Endothelial cell of hepatic sinusoid (primary cell): ENCODE data around the gene LMF1.
"Not testable (repeated sequence)": the region's sequence is repeated elsewhere in the genome, so short reads cannot be mapped to it uniquely, and the experiment has no call there.

Source experiments
- in situ Hi-C: cut with HindIII; loops from 2 replicates; pipeline ENCODE4 v1.10.0; 2017; ENCODE audit warnings: low sequenced_read_pairs

Gene LMF1

GRCh38 chr16:888901-889570, 81.7 kb downstream of the LMF1 start:
- in situ Hi-C loops: no loop called here

GRCh38 chr16:888456-888855, 82.3 kb downstream of the LMF1 start:
- in situ Hi-C loops: not testable (repeated sequence)

DNA sequence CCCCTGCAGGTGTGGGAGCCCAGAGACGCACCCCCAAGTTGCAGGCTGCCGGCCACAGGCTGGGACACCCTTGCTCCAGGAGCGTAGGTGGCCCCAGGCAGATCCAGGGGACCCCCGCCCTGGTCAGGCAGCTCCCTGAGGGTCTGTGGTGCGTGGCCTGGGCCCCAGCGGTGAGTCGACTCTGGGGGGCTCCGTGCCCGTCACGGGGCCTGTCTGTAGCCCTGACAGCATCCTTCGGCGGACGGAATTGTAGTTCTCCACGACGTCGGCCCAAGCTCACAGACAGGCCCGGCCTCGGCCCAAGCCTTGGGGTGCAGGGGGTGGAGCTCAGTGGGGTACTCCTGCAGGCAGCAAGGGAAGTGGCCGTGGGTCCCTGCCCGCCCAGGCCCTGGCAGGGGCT, 82.9 kb downstream of the LMF1 start:
- in situ Hi-C loops: no loop called here

DNA sequence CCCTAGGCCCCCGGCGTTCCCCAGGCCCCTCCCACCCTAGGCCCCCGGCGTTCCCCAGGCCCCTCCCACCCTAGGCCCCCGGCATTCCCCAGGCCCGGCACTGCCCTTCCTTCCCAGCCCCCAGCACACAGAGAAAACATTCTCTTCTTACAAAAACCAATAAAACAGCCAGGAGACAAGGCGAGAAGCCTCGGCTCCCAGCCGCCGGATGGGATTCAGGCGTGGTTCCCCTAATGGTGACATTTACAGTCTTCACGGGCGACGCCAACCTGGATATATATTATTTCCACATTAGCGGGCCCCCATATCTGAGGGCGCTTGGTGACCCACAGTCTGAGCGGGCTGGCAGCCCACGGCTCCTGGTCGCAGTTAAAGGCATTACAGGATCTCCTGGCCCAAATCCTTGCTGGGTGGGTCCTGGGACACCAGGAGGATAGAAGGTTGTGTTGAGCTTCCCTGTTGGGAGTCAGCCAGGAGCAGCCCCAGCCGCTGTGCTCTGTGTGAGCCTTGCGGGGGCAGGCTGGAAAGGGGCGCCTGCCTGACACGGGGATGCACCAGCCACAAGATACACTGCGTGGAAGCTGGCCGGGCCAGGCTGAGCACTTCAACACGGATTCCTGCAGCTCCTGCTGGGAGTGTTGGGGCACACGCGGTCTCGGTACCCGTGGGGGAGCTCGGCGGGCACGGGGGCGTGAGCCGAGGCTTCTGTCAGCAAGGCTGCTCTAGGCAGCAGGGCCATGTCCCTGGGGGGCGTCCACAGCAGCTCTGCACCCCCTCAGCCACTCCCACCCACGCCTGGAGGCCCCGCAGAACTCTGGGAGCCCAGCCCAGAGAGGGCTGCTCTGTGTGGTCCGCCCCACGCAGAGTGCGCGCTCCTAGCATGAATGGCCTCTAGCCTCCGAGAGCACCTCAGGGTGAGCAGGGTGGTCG, 83.7 kb downstream of the LMF1 start:
- in situ Hi-C loops: no loop called here

DNA sequence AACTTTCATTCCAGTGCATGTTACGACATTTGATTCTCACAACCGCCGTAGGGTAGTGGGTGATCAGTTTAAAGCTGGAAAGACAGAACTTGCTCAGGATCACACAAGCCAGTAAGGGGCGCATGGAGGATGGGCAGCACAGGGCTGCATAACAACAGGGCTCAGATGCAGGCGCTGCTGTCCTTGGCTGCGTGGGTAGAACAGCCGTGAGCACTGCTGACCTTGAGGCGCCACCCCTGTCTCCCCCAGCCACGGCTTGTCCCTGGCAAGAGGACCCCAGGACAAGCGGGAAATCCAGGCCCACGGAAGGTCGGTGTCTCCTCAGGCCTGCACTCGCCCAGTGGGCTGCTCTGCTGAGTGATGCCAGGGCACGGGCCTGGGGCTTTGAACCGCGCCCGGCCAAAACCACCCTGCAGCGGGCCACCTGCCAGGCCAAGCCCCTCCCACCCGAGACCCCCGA, 84.7 kb downstream of the LMF1 start:
- in situ Hi-C loops: no loop called here

DNA sequence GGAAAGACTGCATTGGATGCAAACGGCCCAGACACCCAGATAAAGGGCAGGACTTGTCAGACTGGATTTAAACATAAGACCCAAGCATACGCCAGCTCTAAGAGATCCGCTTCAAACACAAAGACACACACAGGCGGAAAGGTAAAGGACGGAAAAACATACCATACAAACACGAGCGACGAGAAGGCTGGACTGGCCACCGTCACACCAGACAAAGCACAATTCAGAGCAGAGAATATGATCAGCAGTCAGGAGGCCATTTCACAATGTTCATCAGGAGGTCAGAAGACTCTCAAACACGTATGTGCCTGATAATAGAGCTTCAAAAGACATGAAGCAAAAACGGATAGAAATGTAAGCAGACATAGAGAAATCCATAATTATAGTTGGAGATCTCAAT, 85.4 kb downstream of the LMF1 start:
- in situ Hi-C loops: no loop called here

GRCh38 chr16:884232-884631, 86.6 kb downstream of the LMF1 start:
- in situ Hi-C loops: no loop called here

DNA sequence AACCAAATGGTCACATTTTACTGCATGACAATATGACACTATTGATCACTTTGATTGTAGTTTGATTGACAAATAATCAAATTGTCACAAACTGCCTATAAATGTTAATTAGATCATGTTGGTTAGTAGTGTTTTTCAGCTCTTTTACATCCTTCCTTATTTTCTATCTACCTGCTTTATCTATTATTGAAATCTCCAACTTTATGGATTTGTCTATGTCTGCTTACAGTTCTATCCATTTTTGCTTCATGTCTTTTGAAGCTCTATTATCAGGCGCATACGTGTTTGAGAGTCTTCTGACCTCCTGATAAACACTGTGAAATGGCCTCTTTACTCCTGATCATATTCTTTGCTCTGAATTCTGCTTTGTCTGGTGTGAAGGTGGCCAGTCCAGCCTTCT, 87.0 kb downstream of the LMF1 start:
- in situ Hi-C loops: no loop called here

- in situ Hi-C loops: no loop called here
These were observed 87.4 kb downstream of the LMF1 start for GRCh38 chr16:883340-883739.

GRCh38 chr16:882671-883070, 88.1 kb downstream of the LMF1 start:
- in situ Hi-C loops: not testable (repeated sequence)

DNA sequence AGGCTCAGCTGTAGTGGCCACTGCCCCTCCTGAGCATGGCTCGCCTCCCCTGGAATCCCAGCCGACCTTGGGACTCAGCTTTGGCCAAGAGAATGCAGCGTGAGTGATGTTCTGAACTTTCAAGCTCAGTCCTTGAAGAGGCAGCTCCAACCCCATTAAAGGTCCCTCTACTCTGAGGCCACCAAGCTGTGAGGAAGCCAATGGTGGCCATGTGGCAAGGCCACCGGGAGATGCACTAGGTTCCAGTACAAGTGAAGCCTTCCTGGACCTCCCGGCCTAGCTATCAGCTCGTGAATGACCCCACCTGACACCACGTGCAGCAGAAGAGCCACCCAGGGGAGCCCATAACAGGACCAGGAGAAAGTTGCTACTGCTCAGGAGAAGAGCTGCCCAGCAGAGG, 88.5 kb downstream of the LMF1 start:
- in situ Hi-C loops: no loop called here

- in situ Hi-C loops: no loop called here
These were observed 89.3 kb downstream of the LMF1 start for GRCh38 chr16:881219-882097.

DNA sequence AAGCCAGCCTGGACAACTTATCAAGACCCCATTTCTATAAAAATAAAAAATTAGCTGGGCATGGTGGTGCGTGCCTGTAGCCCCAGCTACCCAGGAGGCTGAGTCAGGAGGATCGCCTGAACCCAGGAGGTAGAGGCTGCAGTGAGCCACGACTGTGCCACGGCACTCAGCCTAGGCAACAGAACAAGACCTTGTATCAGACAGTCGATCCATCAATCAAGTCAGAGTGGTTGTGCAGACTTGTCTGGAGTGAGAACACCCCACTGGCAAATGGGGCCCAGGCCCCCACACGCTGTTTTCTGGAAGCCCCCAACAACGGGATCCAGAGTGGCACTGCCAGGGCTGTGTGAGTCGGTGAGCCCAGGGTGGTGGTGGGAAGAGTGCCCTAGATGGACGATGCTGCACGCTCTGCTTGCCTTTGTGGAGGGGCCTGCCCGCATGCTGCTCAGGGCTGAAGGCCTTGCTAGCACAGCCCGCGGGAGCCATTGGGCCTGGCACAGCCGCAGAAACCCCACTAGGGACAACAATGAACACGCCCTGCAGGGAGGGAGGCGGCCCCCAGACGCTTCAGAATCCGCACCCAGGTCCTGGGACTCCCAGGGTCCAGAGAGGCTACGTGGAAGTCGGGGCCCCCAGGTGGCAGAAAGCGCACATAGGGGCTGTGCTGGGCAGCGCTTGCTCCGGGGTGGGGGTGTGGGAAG, 90.2 kb downstream of the LMF1 start:
- in situ Hi-C loops: no loop called here

DNA sequence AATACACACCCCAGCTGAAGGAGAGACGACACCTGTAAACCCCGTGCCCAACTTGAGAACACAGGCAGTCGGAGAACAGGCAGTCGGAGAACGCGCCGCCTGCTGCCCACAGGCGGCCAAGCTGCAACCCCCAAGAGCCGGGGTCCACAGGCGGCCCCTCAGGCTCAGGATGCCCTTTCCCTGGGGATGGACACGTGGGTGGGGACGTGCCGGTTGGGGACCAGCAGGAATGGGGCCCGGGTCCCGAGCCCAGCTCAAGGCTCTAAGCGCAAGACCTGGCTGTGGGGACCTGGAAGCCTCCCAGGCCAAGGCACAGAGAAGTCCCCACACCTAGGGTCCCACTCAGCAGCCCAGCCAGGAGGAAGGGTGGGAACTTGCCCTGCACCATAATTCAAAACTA, 90.8 kb downstream of the LMF1 start:
- in situ Hi-C loops: no loop called here

- in situ Hi-C loops: no loop called here
These were observed 91.3 kb downstream of the LMF1 start for GRCh38 chr16:879461-879861.

- in situ Hi-C loops: no loop called here
These were observed 91.9 kb downstream of the LMF1 start for GRCh38 chr16:878886-879285.

GRCh38 chr16:878072-878784, 92.6 kb downstream of the LMF1 start:
- in situ Hi-C loops: no loop called here

- in situ Hi-C loops: no loop called here
These were observed 93.3 kb downstream of the LMF1 start for GRCh38 chr16:877242-878071.
